Measurements from ENCODE around the gene SNRPN. TPM values are rescaled to one million over a fixed set of nuclear protein-coding genes. Genes with fewer than 3 reads are reported as not detected.
"Not testable (repeated sequence)": the region's sequence is repeated elsewhere in the genome, so short reads cannot be mapped to it uniquely, and the experiment has no call there.

SNRPN gene
- total RNA-seq, 1 experiment from 2014 or later = 2.0 TPM

- TF ChIP-seq, protein P1, sequence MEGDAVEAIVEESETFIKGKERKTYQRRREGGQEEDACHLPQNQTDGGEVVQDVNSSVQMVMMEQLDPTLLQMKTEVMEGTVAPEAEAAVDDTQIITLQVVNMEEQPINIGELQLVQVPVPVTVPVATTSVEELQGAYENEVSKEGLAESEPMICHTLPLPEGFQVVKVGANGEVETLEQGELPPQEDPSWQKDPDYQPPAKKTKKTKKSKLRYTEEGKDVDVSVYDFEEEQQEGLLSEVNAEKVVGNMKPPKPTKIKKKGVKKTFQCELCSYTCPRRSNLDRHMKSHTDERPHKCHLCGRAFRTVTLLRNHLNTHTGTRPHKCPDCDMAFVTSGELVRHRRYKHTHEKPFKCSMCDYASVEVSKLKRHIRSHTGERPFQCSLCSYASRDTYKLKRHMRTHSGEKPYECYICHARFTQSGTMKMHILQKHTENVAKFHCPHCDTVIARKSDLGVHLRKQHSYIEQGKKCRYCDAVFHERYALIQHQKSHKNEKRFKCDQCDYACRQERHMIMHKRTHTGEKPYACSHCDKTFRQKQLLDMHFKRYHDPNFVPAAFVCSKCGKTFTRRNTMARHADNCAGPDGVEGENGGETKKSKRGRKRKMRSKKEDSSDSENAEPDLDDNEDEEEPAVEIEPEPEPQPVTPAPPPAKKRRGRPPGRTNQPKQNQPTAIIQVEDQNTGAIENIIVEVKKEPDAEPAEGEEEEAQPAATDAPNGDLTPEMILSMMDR (IDR thresholded peaks at IDR 0.05 in 2 of 3, conservative IDR thresholded peaks at IDR 0.05 in 1 of 3; ENCODE audit: borderline replicate concordance in 1 of 3, insufficient read depth in 1 of 3, low read depth in 2 of 3, low read length in 2 of 3) = no peak
- TF ChIP-seq ZFX (IDR thresholded peaks at IDR 0.05) (no peak), FOSL1 (IDR thresholded peaks at IDR 0.05; ENCODE audit: low read depth) (no peak), SIN3A (IDR thresholded peaks at IDR 0.05; ENCODE audit: low read depth) (no peak)
These were observed 30.2 kb upstream of the SNRPN start (continued) for GRCh38 chr15:24924621-24925020.

DNA sequence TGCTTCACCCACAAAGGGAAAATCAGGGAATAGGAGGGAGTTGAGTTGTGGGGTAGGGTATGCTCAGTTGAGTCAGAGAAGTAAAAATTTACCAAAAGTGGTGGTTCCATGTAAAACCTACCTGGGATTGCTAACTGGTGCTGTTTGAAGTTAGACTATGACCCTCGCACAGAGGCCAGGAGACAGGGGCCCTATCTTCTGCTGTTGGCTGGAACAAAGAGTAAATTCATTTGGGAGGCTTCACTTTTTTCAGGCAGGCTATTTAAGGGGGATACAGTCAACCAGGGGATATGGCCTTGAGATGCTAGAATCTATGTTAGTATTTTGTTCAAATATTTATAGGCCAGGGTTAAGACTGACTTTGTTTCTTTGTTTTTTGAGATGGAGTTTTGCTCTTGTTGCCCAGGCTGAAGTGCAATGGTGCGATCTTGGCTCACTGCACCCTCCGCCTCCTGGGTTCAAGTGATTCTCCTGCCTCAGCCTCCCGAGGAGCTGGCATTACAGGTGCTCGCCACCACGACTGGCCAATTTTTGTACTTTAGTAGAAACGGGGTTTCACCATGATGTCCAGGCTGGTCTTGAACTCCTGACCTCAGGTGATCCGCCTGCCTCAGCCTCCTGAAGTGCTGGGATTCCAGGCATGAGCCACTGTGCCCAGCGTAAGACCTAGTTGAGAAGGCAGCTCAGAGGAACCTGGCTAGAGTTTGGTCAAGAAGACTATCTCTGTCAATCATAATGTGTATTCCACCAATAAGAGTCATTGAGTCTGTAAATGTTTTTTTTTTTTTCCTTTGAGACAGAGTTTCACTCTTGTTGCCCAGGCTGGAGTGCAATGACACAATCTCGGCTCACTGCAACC, 22.7 kb upstream of the SNRPN start:
- H3K27me3 ChIP-seq (ENCODE audit: insufficient read depth, low read length); BruUV-seq (replicated peaks); H3K4me2 ChIP-seq (ENCODE audit: low read length); H3K27ac ChIP-seq (ENCODE audit: low read depth, low read length); ATAC-seq; DNase-seq (ENCODE audit: low read depth, low spot score); H3K4me1 ChIP-seq (ENCODE audit: control insufficient read depth in 1 of 2, insufficient read depth in 2 of 2, low read length in 2 of 2); H3K9ac ChIP-seq (ENCODE audit: low read length); H4K20me1 ChIP-seq (ENCODE audit: insufficient read depth); intact Hi-C loops (cut with micrococcal nuclease); CTCF ChIA-PET; H3K4me3 ChIP-seq (replicated peaks in 1 of 2; ENCODE audit: low read depth in 1 of 2, low read length in 2 of 2); RAD21 ChIA-PET (ENCODE audit: low non-redundant PET in 1 of 2, low total read pairs in 2 of 2, uncharacterized antibody in 2 of 2, unreplicated experiment in 2 of 2); H2AFZ ChIP-seq (ENCODE audit: low read depth, low read length, poor library complexity, severe bottlenecking); H3K36me3 ChIP-seq (ENCODE audit: control insufficient read depth in 1 of 2, insufficient read depth in 2 of 2, low read length in 2 of 2); POLR2A ChIA-PET; H3K79me2 ChIP-seq (ENCODE audit: insufficient read depth, low read length); H3K9me2 ChIP-seq (ENCODE audit: insufficient read depth): not testable (repeated sequence)
- H3K9me3 ChIP-seq (ENCODE audit: control insufficient read depth in 1 of 2, insufficient read depth in 1 of 2, low read depth in 1 of 2, low read length in 2 of 2) = peaks cover 4 to 23% of the 10 kb centered on the region in 2 experiments; a peak in 2 of 4 replicates

- H3K4me3 ChIP-seq (replicated peaks in 1 of 2; ENCODE audit: low read depth in 1 of 2, low read length in 2 of 2) = no peak overlapping the region
- no peaks in the 10 kb centered on the region for H3K79me2 ChIP-seq (ENCODE audit: insufficient read depth, low read length)
- H3K9me2 ChIP-seq (ENCODE audit: insufficient read depth) = no peaks in the 10 kb centered on the region
- H3K4me1 ChIP-seq (ENCODE audit: control insufficient read depth in 1 of 2, insufficient read depth in 2 of 2, low read length in 2 of 2) = no peaks in the 10 kb centered on the region
- H4K20me1 ChIP-seq (ENCODE audit: insufficient read depth) = no peaks in the 10 kb centered on the region
- BruUV-seq (replicated peaks) = no TSS peak
- H3K27me3 ChIP-seq (ENCODE audit: insufficient read depth, low read length) = no peaks in the 10 kb centered on the region
- TF ChIP-seq ATF3 (IDR thresholded peaks at IDR 0.05) = no peak
- no peak for TF ChIP-seq SIN3A (IDR thresholded peaks at IDR 0.05; ENCODE audit: low read depth)
- ATAC-seq (no peak), DNase-seq (ENCODE audit: low read depth, low spot score) (no peak)
- POLR2A ChIA-PET = no interaction called here
- intact Hi-C loops (cut with micrococcal nuclease) = no loop called here
- H3K9me3 ChIP-seq (ENCODE audit: control insufficient read depth in 1 of 2, insufficient read depth in 1 of 2, low read depth in 1 of 2, low read length in 2 of 2) = peaks cover 4 to 13% of the 10 kb centered on the region in 2 experiments; a peak in 2 of 4 replicates
- H3K4me2 ChIP-seq (ENCODE audit: low read length) = no peak overlapping the region
- CTCF ChIA-PET = no interaction called here
- no peak overlapping the region for H2AFZ ChIP-seq (ENCODE audit: low read depth, low read length, poor library complexity, severe bottlenecking)
- RAD21 ChIA-PET (ENCODE audit: low non-redundant PET in 1 of 2, low total read pairs in 2 of 2, uncharacterized antibody in 2 of 2, unreplicated experiment in 2 of 2) = no interaction called here
- H3K36me3 ChIP-seq (ENCODE audit: control insufficient read depth in 1 of 2, insufficient read depth in 2 of 2, low read length in 2 of 2) = no peaks in the 10 kb centered on the region
- no peak overlapping the region for H3K9ac ChIP-seq (ENCODE audit: low read length)
- no peak overlapping the region for H3K27ac ChIP-seq (ENCODE audit: low read depth, low read length)
These were observed 21.1 kb upstream of the SNRPN start for GRCh38 chr15:24933716-24934115.

DNA sequence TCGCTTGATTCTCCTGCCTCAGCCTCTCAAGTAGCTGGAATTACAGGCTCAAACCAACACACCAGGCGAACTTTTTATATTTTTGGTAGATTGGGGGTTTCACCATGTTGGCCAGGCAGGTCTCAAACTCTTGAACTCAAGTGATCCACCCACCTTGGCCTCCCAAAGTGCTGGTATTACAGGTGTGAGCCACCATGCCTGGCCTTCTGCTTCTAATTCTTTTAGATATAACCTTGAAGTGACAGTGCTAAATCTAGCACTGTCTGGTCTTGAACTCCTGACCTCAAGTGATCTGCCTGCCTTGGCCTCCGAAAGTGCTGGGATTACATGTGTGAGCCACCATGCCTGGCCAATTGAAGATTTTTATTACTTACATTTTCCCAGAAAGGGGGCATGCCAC, 16.6 kb upstream of the SNRPN start:
- H3K4me2 ChIP-seq (ENCODE audit: low read length); DNase-seq (ENCODE audit: low read depth, low spot score); H3K27ac ChIP-seq (ENCODE audit: low read depth, low read length); H4K20me1 ChIP-seq (ENCODE audit: insufficient read depth); H3K79me2 ChIP-seq (ENCODE audit: insufficient read depth, low read length); POLR2A ChIA-PET; H2AFZ ChIP-seq (ENCODE audit: low read depth, low read length, poor library complexity, severe bottlenecking); RAD21 ChIA-PET (ENCODE audit: low non-redundant PET in 1 of 2, low total read pairs in 2 of 2, uncharacterized antibody in 2 of 2, unreplicated experiment in 2 of 2); BruUV-seq (replicated peaks); H3K4me3 ChIP-seq (replicated peaks in 1 of 2; ENCODE audit: low read depth in 1 of 2, low read length in 2 of 2); ATAC-seq; H3K4me1 ChIP-seq (ENCODE audit: control insufficient read depth in 1 of 2, insufficient read depth in 2 of 2, low read length in 2 of 2); H3K36me3 ChIP-seq (ENCODE audit: control insufficient read depth in 1 of 2, insufficient read depth in 2 of 2, low read length in 2 of 2); H3K9ac ChIP-seq (ENCODE audit: low read length); H3K9me2 ChIP-seq (ENCODE audit: insufficient read depth); H3K27me3 ChIP-seq (ENCODE audit: insufficient read depth, low read length); intact Hi-C loops (cut with micrococcal nuclease); CTCF ChIA-PET: not testable (repeated sequence)
- peaks cover 6 to 23% of the 10 kb centered on the region in 2 experiments; a peak in 2 of 4 replicates for H3K9me3 ChIP-seq (ENCODE audit: control insufficient read depth in 1 of 2, insufficient read depth in 1 of 2, low read depth in 1 of 2, low read length in 2 of 2)
